Measurements from ENCODE around the gene TSPOAP1. TPM values are rescaled to one million over a fixed set of nuclear protein-coding genes. Genes with fewer than 3 reads are reported as not detected.

Gene TSPOAP1
- total RNA-seq, 1 experiment from 2014 or later = 4.3 TPM

DNA sequence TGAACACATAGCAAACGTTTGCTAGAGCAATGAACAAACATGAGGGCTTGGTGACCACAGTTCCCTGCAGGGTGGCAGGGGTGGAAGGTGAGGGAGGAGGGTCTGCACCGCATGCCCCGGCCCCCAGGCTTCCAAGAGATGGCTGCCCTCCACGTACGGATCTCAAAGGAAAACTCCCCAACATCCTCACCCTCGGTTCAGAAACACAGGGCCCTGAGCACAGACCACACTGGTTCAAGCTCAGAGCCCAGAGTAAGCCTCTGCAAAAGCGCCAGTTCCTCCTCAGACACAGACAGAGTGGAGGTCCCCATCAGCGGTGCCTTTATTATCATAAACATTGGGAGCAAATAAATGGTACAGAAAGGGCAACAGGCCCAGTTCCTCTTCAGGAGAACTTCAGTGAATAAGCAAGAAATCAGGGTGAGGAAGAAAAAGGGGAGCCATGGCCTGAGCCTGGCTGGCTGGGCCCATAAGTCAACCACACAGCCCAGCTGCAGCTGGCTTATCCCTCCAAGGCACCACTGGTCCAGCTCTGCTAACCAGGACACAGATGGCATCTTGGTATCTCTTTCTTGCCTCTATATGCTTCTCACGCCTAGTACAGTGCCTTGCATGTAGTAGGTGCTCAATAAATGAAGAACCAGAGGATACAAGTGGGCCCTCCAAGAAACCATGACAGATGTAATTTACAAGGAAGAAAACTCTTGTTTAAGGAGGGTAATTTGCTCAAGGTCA, 58.9 kb downstream of the TSPOAP1 start:
- Histone ChIP-seq H3K4me2 (ENCODE audit: low read length) (no peak overlapping the region), H2AFZ (ENCODE audit: low read length) (no peak overlapping the region), H3K4me3 (ENCODE audit: low read length) (no peak overlapping the region), H3F3A (ENCODE audit: low read length, unreplicated experiment) (no peaks in the 10 kb centered on the region), H3K27me3 (ENCODE audit: low read length) (peaks cover 48% of the 10 kb centered on the region), H3K4me1 (ENCODE audit: insufficient read depth, low read length) (no peaks in the 10 kb centered on the region), H3K27ac (ENCODE audit: low read length) (no peak overlapping the region), H4K20me1 (ENCODE audit: low read length) (no peaks in the 10 kb centered on the region), H3K36me3 (ENCODE audit: low read depth, low read length) (no peaks in the 10 kb centered on the region), H3K9me3 (ENCODE audit: low read length) (no peaks in the 10 kb centered on the region), H3K9ac (ENCODE audit: low read length) (no peak overlapping the region), H3K79me2 (ENCODE audit: low read length) (no peaks in the 10 kb centered on the region), H3K9me2 (replicated peaks; ENCODE audit: low read length) (no peaks in the 10 kb centered on the region)
- DNase-seq = no peak
- POLR2A ChIA-PET (ENCODE audit: unreplicated experiment) = no interaction called here
- TF ChIP-seq EZH2 (IDR thresholded peaks at IDR 0.05; ENCODE audit: low read length, unreplicated experiment) (no peak), EZH2phosphoT487 (IDR thresholded peaks at IDR 0.05; ENCODE audit: borderline replicate concordance, low read length) (no peak)
- TF ChIP-seq, protein P1, sequence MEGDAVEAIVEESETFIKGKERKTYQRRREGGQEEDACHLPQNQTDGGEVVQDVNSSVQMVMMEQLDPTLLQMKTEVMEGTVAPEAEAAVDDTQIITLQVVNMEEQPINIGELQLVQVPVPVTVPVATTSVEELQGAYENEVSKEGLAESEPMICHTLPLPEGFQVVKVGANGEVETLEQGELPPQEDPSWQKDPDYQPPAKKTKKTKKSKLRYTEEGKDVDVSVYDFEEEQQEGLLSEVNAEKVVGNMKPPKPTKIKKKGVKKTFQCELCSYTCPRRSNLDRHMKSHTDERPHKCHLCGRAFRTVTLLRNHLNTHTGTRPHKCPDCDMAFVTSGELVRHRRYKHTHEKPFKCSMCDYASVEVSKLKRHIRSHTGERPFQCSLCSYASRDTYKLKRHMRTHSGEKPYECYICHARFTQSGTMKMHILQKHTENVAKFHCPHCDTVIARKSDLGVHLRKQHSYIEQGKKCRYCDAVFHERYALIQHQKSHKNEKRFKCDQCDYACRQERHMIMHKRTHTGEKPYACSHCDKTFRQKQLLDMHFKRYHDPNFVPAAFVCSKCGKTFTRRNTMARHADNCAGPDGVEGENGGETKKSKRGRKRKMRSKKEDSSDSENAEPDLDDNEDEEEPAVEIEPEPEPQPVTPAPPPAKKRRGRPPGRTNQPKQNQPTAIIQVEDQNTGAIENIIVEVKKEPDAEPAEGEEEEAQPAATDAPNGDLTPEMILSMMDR (conservative IDR thresholded peaks at IDR 0.05; ENCODE audit: low read depth, low read length) = no peak
- ATAC-seq = no peak
- intact Hi-C loops (cut with micrococcal nuclease) = no loop called here
- no TSS peak for BruUV-seq (replicated peaks)
- CTCF ChIA-PET = no interaction called here

DNA sequence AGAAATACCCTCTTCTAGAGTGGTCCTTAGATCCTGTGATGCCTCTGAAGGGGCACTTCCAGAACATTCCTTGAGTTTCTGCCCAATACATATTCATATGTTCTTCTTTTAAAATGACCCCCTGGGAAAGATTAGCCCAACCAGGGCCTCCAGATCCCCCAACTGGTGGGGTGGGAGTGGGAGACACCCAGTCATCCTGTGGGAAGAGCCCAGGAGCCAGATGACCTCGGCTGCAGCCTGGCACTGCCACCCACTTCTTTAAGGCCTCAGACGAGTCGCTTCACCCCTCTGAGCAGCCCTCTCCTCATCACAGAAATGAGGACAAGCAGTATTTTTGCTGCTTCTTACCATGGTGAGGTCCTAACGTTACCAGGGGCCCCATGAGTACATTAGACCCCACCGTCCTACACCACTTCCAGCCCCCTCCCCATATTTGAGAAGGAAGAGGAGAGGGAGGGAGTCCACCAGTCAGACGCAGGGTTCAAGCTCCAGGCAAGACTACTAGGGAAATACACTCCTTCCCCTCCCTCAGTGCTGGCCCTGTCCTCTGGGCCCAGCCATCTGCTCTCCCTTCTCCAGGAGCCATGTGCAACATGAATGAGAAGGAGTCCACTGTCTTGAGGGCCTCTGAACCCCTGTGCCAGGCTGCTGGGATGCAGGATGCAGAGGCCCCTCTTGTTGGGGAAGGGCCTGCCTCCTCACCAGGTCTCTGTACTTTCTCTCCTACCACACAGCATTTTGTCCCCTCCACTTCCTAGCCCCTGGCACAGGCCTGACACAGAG, 59.6 kb downstream of the TSPOAP1 start:
- Histone ChIP-seq H3K9me2 (replicated peaks; ENCODE audit: low read length) (no peaks in the 10 kb centered on the region), H3K4me3 (ENCODE audit: low read length) (no peak overlapping the region), H3K36me3 (ENCODE audit: low read depth, low read length) (no peaks in the 10 kb centered on the region), H3K4me1 (ENCODE audit: insufficient read depth, low read length) (no peaks in the 10 kb centered on the region), H3F3A (ENCODE audit: low read length, unreplicated experiment) (no peaks in the 10 kb centered on the region), H3K9ac (ENCODE audit: low read length) (no peak overlapping the region), H4K20me1 (ENCODE audit: low read length) (no peaks in the 10 kb centered on the region), H2AFZ (ENCODE audit: low read length) (no peak overlapping the region), H3K79me2 (ENCODE audit: low read length) (no peaks in the 10 kb centered on the region), H3K27me3 (ENCODE audit: low read length) (peaks cover 53% of the 10 kb centered on the region), H3K27ac (ENCODE audit: low read length) (no peak overlapping the region), H3K4me2 (ENCODE audit: low read length) (no peak overlapping the region), H3K9me3 (ENCODE audit: low read length) (no peaks in the 10 kb centered on the region)
- CTCF ChIA-PET = no interaction called here
- intact Hi-C loops (cut with micrococcal nuclease) = no loop called here
- DNase-seq (no peak), ATAC-seq (no peak)
- POLR2A ChIA-PET (ENCODE audit: unreplicated experiment) = no interaction called here
- TF ChIP-seq EZH2phosphoT487 (IDR thresholded peaks at IDR 0.05; ENCODE audit: borderline replicate concordance, low read length) = no peak
- no peak for TF ChIP-seq EZH2 (IDR thresholded peaks at IDR 0.05; ENCODE audit: low read length, unreplicated experiment)
- TF ChIP-seq, protein P1 (conservative IDR thresholded peaks at IDR 0.05; ENCODE audit: low read depth, low read length) = no peak
- no TSS peak for BruUV-seq (replicated peaks)

DNA sequence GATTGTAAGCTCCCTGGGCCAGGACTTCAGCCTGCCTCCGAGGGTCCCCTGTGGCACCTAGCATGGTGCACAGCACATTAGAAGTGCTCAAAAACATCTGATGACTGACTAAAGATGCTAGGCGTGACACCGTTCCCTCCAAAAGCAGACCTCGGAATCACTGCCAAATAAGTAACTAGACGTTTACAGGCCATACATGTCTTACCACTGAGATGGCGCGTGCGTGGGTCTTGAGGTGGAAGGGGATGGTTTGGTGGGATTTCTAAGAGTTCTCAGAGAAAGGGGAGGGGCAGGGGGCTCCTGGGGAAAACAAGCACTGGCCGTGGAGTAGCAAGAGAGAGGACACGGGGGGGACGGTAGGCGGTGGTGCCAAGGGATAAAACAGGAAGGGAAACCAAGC, 60.3 kb downstream of the TSPOAP1 start:
- Histone ChIP-seq H3K36me3 (ENCODE audit: low read depth, low read length) (no peaks in the 10 kb centered on the region), H3K4me1 (ENCODE audit: insufficient read depth, low read length) (no peaks in the 10 kb centered on the region), H3K27ac (ENCODE audit: low read length) (no peak overlapping the region), H3K9ac (ENCODE audit: low read length) (no peak overlapping the region), H3F3A (ENCODE audit: low read length, unreplicated experiment) (no peaks in the 10 kb centered on the region), H3K9me2 (replicated peaks; ENCODE audit: low read length) (no peaks in the 10 kb centered on the region), H3K4me2 (ENCODE audit: low read length) (no peak overlapping the region), H3K79me2 (ENCODE audit: low read length) (no peaks in the 10 kb centered on the region), H2AFZ (ENCODE audit: low read length) (no peak overlapping the region), H3K4me3 (ENCODE audit: low read length) (no peak overlapping the region), H3K9me3 (ENCODE audit: low read length) (no peaks in the 10 kb centered on the region), H3K27me3 (ENCODE audit: low read length) (peaks cover 55% of the 10 kb centered on the region), H4K20me1 (ENCODE audit: low read length) (no peaks in the 10 kb centered on the region)
- BruUV-seq (replicated peaks) = no TSS peak
- no peak for DNase-seq
- ChIA-PET POLR2A (ENCODE audit: unreplicated experiment) (no interaction called here), CTCF (no interaction called here)
- ATAC-seq = no peak
- TF ChIP-seq EZH2phosphoT487 (IDR thresholded peaks at IDR 0.05; ENCODE audit: borderline replicate concordance, low read length) = no peak
- TF ChIP-seq, protein P1 (conservative IDR thresholded peaks at IDR 0.05; ENCODE audit: low read depth, low read length) = no peak
- intact Hi-C loops (cut with micrococcal nuclease) = no loop called here

Measured in PC-3 (cell line).